Measurements from ENCODE around the gene TFF1.

The TFF1 gene

DNA sequence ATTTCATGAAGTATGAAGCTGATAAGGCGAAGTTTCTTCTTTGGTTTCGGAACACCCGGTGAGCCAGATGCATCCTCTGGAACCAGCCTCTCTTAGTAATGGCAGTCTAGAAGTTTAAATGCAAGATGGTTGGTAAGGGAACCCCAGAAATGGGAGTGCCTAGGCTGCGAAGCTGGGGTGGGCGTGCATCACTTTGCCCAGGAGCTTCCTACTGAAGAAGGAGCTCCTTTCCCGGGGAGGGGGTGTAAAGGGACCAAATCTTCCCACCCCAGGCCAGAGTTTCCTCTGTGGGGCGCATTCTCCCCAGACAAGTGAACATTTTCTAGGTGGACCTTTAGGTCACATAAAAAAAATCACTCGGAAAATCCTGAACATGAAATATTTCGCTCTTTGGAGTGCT is 19.9 kb downstream of the TFF1 start:
- Histone ChIP-seq H3K9me3 (no peaks in the 10 kb centered on the region), H3K4me3 (ENCODE audit: low read depth, low read length) (no peak overlapping the region), H3K27me3 (no peaks in the 10 kb centered on the region), H3K4me1 (no peaks in the 10 kb centered on the region), H3K36me3 (no peaks in the 10 kb centered on the region)
- TF ChIP-seq, protein P1, sequence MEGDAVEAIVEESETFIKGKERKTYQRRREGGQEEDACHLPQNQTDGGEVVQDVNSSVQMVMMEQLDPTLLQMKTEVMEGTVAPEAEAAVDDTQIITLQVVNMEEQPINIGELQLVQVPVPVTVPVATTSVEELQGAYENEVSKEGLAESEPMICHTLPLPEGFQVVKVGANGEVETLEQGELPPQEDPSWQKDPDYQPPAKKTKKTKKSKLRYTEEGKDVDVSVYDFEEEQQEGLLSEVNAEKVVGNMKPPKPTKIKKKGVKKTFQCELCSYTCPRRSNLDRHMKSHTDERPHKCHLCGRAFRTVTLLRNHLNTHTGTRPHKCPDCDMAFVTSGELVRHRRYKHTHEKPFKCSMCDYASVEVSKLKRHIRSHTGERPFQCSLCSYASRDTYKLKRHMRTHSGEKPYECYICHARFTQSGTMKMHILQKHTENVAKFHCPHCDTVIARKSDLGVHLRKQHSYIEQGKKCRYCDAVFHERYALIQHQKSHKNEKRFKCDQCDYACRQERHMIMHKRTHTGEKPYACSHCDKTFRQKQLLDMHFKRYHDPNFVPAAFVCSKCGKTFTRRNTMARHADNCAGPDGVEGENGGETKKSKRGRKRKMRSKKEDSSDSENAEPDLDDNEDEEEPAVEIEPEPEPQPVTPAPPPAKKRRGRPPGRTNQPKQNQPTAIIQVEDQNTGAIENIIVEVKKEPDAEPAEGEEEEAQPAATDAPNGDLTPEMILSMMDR (IDR thresholded peaks at IDR 0.05; ENCODE audit: low read depth, low read length) = no peak
- no peak for DNase-seq

DNA sequence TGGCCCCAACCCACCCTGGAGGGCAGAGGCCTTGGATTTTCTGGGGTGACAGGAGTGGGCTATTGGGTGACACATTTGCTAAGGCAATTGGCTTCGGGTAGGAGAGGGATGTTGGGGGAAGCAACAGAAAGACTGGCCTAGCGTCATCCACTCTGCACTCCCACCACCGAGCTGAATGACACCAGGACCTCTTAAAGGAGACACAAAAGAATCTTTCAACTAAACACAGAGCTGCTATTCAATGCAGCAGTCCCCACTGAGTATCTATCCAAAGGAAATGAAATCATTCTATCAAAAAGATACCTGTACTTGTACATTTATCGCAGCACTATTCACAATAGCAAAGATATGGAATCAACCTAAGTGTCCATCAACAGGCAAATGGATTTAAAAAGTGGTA is 21.7 kb downstream of the TFF1 start:
- Histone ChIP-seq H3K27me3 (no peaks in the 10 kb centered on the region), H3K9me3 (no peaks in the 10 kb centered on the region), H3K36me3 (no peaks in the 10 kb centered on the region), H3K4me1 (no peaks in the 10 kb centered on the region), H3K4me3 (ENCODE audit: low read depth, low read length) (no peak overlapping the region)
- TF ChIP-seq, protein P1 (IDR thresholded peaks at IDR 0.05; ENCODE audit: low read depth, low read length) = no peak
- no peak for DNase-seq

DNA sequence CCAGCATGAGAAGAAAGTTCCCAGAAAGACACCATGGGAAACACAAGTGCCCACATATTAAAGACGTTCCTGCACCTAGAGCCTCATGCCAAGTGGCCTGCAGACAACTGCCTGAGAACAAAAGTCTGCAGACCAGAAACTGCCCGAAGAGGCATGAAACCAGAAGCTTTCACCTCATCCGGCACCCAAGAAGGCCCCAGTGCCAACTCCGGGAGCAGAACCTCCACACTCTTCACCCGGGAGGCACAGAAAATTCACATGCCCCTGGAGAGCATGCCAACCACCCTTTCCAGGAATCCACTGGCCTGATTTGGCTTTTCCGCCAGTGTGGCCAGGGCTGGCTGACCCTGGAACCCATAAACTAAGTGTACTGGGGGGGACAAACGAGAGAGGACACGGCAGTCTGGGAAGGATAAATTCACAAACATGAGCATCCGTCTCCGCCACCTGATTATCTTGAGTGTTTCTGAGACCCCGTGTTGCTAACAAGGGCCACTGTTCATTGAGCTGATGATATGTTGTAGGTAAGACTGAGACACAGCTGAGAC is 22.3 kb downstream of the TFF1 start:
- no peak for DNase-seq
- H3K9me3 ChIP-seq = no peaks in the 10 kb centered on the region
- no peaks in the 10 kb centered on the region for H3K36me3 ChIP-seq
- H3K4me1 ChIP-seq = no peaks in the 10 kb centered on the region
- TF ChIP-seq, protein P1 (IDR thresholded peaks at IDR 0.05; ENCODE audit: low read depth, low read length) = no peak
- H3K27me3 ChIP-seq = no peaks in the 10 kb centered on the region
- H3K4me3 ChIP-seq (ENCODE audit: low read depth, low read length) = no peak overlapping the region

DNA sequence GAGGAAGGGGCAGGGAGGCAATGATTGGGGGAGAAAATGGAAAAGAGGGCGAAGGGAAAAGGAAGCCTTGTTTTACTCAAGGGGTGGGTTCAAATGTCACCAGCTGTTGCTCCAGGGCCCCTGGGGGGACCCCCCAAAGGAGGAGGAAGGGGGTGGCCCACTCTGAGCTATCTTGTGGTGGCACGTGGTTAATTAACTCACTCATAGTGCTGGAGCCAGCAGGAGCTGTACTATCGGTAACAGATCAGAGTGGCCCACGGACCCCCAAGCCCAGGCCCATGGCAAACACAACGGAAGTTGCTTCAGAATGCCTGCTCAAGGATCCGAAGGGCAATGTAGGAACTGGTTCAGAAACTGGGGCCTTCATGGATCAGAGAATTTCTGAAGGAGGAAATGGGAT is 22.8 kb downstream of the TFF1 start:
- Histone ChIP-seq H3K9me3 (no peaks in the 10 kb centered on the region), H3K4me3 (ENCODE audit: low read depth, low read length) (no peak overlapping the region), H3K4me1 (no peaks in the 10 kb centered on the region), H3K27me3 (no peaks in the 10 kb centered on the region), H3K36me3 (no peaks in the 10 kb centered on the region)
- TF ChIP-seq, protein P1 (IDR thresholded peaks at IDR 0.05; ENCODE audit: low read depth, low read length) = no peak
- no peak for DNase-seq

DNA sequence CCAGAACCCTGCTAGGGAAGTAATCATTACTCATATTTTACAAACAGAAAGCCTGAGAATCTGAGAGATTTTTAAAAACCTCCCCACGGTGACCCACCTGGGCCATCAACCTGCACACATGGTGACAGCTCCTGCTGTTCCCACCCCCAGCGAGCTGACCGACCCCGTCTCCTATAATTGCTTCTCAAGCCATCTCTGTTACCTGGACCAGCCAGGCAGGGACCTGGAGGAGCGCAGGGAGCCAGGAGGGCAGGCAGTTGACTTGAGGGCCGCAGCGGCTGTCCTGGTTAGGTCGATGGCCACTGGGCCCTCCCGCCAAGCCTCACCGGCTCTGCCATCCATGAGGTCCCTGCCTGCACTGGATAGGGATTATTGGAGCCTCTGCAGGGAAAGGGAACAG is 23.2 kb downstream of the TFF1 start:
- DNase-seq = no peak
- Histone ChIP-seq H3K9me3 (no peaks in the 10 kb centered on the region), H3K4me3 (ENCODE audit: low read depth, low read length) (no peak overlapping the region), H3K27me3 (no peaks in the 10 kb centered on the region), H3K4me1 (no peaks in the 10 kb centered on the region), H3K36me3 (no peaks in the 10 kb centered on the region)
- TF ChIP-seq, protein P1 (IDR thresholded peaks at IDR 0.05; ENCODE audit: low read depth, low read length) = no peak

DNA sequence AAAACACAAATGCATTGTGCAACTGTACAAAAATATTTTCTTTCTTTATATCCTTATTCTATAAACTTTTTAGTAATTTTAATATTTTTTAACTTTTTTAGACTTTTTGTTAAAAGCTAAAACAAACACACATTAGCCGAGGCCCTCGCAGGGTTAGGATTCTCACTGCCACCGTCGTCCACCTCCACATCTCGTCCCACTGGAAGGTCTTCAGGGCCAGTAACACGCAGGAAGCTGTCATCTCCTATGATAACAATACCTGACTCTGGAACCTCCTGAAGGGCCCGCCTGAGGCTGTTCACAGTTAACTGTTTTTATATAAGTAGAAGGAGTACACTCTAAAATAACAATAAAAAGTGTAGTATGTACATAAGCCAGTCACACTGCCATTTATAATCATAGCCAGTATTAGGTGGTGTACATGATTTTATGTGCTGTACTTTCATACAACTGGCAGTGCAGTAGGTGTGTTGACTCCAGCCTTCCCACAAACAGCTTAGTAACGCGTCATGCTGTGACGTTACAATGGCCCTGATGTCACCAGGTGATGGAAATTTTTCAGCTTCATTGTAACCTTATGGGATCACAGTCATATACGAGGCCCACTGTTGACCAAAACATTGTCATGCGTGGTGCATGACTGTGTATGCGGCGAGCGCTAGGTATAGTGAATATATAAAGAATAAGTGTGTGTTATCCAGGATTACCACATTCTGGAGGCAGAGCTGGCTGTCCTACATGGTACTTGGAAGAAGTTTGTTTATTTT is 24.4 kb downstream of the TFF1 start:
- Histone ChIP-seq H3K4me3 (ENCODE audit: low read depth, low read length) (no peak overlapping the region), H3K4me1 (no peaks in the 10 kb centered on the region), H3K27me3 (no peaks in the 10 kb centered on the region), H3K36me3 (no peaks in the 10 kb centered on the region), H3K9me3 (no peaks in the 10 kb centered on the region)
- no peak for DNase-seq
- TF ChIP-seq, protein P1 (IDR thresholded peaks at IDR 0.05; ENCODE audit: low read depth, low read length) = no peak
